ENCODE results near the gene TIPIN.

DNA sequence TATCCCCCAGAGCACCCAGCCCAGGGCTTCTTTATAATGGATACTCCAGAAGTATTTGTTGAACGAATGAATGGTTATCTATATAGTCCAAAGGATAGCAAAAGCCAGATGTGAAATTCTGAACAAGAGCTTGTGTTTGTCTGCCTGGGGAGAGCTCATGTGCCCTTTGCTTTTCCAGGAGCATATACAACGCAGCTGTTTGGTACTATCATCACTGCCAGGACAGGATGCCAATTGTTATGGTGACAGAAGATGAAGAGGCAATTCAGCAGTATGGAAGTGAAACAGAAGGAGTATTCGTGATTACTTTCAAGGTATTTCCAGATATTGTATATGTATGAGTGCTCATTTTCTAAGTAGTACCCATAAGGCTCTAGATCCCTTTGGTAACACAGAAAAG, 48.0 kb downstream of the TIPIN start:
- TF ChIP-seq, protein P1, sequence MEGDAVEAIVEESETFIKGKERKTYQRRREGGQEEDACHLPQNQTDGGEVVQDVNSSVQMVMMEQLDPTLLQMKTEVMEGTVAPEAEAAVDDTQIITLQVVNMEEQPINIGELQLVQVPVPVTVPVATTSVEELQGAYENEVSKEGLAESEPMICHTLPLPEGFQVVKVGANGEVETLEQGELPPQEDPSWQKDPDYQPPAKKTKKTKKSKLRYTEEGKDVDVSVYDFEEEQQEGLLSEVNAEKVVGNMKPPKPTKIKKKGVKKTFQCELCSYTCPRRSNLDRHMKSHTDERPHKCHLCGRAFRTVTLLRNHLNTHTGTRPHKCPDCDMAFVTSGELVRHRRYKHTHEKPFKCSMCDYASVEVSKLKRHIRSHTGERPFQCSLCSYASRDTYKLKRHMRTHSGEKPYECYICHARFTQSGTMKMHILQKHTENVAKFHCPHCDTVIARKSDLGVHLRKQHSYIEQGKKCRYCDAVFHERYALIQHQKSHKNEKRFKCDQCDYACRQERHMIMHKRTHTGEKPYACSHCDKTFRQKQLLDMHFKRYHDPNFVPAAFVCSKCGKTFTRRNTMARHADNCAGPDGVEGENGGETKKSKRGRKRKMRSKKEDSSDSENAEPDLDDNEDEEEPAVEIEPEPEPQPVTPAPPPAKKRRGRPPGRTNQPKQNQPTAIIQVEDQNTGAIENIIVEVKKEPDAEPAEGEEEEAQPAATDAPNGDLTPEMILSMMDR (IDR thresholded peaks at IDR 0.05; ENCODE audit: low read depth, low read length), result no peak
- no peak for TF ChIP-seq POLR2A (IDR thresholded peaks at IDR 0.05; ENCODE audit: extremely low read depth, insufficient read length)
- TF ChIP-seq, protein P2, sequence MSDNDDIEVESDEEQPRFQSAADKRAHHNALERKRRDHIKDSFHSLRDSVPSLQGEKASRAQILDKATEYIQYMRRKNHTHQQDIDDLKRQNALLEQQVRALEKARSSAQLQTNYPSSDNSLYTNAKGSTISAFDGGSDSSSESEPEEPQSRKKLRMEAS (IDR thresholded peaks at IDR 0.05; ENCODE audit: low read depth, low read length), result no peak
- no peak for TF ChIP-seq MYC (IDR thresholded peaks at IDR 0.05; ENCODE audit: low read depth, low read length)
